GM12874 (cell line): ENCODE measurements around the gene FBXO36.

Source experiments
- CTCF ChIP-seq: IDR thresholded peaks from 2 replicates; pipeline ENCODE4 v1.5.1; 2011; ENCODE audit warnings: low read depth, mild to moderate bottlenecking, control low read depth, low read length, moderate library complexity; ENCODE audit not compliant: insufficient read depth

The FBXO36 gene

DNA sequence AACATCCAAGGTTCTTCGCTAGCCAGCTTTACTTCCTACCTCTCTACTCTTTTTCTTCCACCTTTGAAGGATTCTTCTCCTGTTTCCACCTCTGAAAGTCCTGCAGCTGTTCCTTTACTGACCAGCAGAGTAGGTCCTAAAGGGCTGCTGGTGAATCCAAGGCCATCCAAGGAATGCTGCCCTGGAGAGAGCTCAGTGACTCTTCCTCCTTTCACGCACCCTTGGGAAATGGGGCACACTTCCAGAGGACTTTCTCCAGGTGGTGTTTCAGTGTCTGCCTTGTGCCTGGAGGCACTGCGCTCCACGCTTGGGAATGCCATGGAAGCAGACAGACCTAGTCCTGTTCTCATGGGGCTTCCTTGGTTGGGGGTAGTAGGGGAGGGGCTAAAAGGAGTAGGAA, 101.0 kb downstream of the FBXO36 start:
- no peak for TF ChIP-seq CTCF

DNA sequence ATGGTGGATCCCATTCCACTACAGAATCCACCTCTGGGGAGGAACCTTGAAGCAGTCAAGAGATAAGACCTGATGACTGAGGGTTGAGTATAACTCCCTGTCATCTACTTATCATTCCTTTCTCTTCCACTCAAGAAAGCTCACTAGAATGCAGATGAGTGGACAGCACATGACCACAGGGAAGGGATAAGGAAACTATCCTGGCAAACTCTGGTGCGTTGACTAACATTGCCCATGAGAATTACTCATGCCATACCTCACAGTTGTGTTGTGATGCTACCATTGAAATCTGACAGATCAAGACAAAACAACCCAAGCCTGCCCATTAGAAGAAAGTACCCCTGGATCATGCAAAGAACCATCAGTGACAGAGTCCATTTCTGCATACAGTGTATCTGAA, 119.9 kb downstream of the FBXO36 start:
- TF ChIP-seq CTCF: no peak

DNA sequence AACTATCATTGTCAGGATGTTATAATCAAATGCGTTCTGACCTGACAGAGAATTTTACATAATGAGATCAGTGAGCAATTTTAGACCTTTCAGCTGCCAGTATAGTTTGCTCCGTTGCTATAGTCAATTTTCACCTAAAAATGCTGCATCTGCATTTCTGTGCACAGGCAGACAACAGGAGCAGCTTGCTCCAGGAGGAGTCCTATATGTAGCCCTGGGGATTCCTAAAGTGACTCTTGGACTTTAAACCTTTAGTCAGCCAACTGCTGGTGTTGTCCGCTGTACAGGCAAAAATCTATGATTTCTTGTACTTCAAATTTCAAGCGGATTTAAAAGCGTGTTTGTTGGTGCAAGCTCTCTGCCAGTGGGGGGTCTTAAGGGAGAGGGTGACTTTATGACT, 120.7 kb downstream of the FBXO36 start:
- no peak for TF ChIP-seq CTCF

- no peak for TF ChIP-seq CTCF
Measured at GRCh38 chr2:230043461-230043860, 121.2 kb downstream of the FBXO36 start.

DNA sequence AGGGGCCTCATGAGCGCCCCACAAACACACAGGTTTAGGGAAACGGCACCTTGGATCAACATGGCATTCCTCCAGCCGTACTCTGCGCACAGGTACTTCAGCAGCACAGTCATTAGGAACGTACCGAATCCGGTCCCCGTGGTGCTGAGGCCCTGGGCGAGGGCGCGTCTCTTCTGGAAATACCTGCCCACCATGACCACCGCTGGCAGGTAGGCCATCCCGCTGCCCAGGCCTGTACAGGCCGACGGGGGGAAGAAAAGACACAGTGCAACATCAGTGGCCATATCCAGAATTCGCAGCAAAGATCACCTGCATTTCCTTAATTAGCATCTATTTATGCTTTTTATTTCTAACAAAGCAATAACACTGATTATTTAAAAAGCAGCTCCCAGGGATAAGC, 124.2 kb downstream of the FBXO36 start:
- TF ChIP-seq CTCF: no peak

- TF ChIP-seq CTCF: no peak
Measured at GRCh38 chr2:230048010-230048671, 125.8 kb downstream of the FBXO36 start.

GRCh38 chr2:230050136-230050535, 127.8 kb downstream of the FBXO36 start:
- TF ChIP-seq CTCF: no peak

DNA sequence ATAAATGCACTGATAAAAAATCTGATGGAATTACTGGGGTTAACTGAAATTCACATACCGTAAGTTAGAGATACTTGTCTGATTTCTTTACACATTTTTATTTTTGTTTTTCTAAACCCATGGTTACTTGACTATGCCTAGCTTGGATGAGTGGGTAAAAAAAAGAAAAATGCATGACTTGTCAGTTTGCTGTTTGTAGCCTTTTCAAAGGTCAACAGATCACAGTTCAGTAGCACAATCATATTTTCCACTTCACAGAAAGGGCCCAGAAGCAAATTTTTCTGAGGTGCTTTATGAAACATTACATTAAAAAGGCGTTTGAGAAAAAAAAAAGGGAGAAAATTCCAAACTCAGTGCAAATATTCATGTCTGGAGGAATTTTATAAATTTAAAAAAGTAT, 130.0 kb downstream of the FBXO36 start:
- TF ChIP-seq CTCF: no peak
